ENCODE measurements around the gene ATP6V0C. TPM values are rescaled to one million over a fixed set of nuclear protein-coding genes. Genes with fewer than 3 reads are reported as not detected.
A peak's percentile ranks its signal among the peaks of the same experiment; 100 is the strongest.

The ATP6V0C gene
- total and polyA plus RNA-seq, 2 of the 8 experiments (the other 6 are each of a cell fraction or from before 2014, with no cell fraction given) = 125 to 176 TPM

GRCh38 chr16:2531371-2531695 lies 17.6 kb downstream of the ATP6V0C start, which contains the start of gene CEMP1:
TSS of gene CEMP1 (minus strand) at chr16:2531408. CDS start at chr16:2531073, 335 bp downstream.
- Histone ChIP-seq H3K18ac (ENCODE audit: extremely low read depth, low read length) (peak within 1 kb of the TSS; percentile 91), H3K9me3 (ENCODE audit: insufficient read depth in 2 of 2, low read depth in 1 of 2, low read length in 1 of 2) (no peaks in the 10 kb centered on the region), H2BK120ac (replicated peaks; ENCODE audit: low read depth, low read length) (no peak within 1 kb of the TSS), H3K9ac (replicated peaks in 1 of 4; ENCODE audit: extremely low read depth in 1 of 4, low read depth in 3 of 4, low read length in 3 of 4) (peak within 1 kb of the TSS in 3 of 4 experiments; percentile 52 to 62 (median 57); a peak in 6 of 7 replicates), H3K79me1 (ENCODE audit: low read depth, low read length) (no peaks in the 10 kb centered on the region), H3K23ac (ENCODE audit: insufficient read length) (no peak within 1 kb of the TSS), H2BK20ac (ENCODE audit: low read length) (no peak within 1 kb of the TSS), H4K8ac (ENCODE audit: extremely low read depth, insufficient read depth, low read length) (peak within 1 kb of the TSS; percentile 80), H2AFZ (ENCODE audit: low read length) (no peak within 1 kb of the TSS), H4K91ac (replicated peaks; ENCODE audit: insufficient read length, low read length) (peak within 1 kb of the TSS; percentile 84), H3K4me1 (replicated peaks in 1 of 4; ENCODE audit: control insufficient read depth in 3 of 4, insufficient read depth in 4 of 4, low read length in 3 of 4) (peaks cover 0 to 9% (median 7%) of the 10 kb centered on the region in 4 experiments; a peak in 4 of 7 replicates), H3K79me2 (ENCODE audit: control insufficient read depth in 1 of 2, insufficient read depth in 2 of 2, low read length in 2 of 2) (no peaks in the 10 kb centered on the region), H3K56ac (replicated peaks; ENCODE audit: insufficient read length, low read depth, low read length) (peak within 1 kb of the TSS; percentile 84), H2BK12ac (ENCODE audit: low read depth, low read length) (0 out of 2 replicates have a peak within 1 kb of the TSS, but pooled peaks have one; percentile 75), H2AK5ac (ENCODE audit: low read depth, low read length) (no peak within 1 kb of the TSS), H3K14ac (ENCODE audit: insufficient read length) (no peak within 1 kb of the TSS), H4K20me1 (replicated peaks in 1 of 2; ENCODE audit: control insufficient read depth in 1 of 2, insufficient read depth in 2 of 2, low read length in 2 of 2) (peaks cover 0 to 17% of the 10 kb centered on the region in 2 experiments), H4K5ac (ENCODE audit: insufficient read length, low read depth, low read length) (peak within 1 kb of the TSS; percentile 70), H3K4ac (replicated peaks; ENCODE audit: insufficient read length, low read depth, low read length) (no peak within 1 kb of the TSS), H2BK15ac (ENCODE audit: low read length) (no peak within 1 kb of the TSS), H3K23me2 (ENCODE audit: low read depth, low read length) (peaks cover 14% of the 10 kb centered on the region), H2BK5ac (ENCODE audit: low read depth, low read length) (peak within 1 kb of the TSS; percentile 91), H3K4me2 (ENCODE audit: insufficient read depth in 1 of 2, low read depth in 2 of 2, low read length in 2 of 2) (peak within 1 kb of the TSS; percentile 88 to 93), H3K4me3 (ENCODE audit: extremely low read depth in 1 of 4, insufficient read depth in 2 of 4, low read depth in 3 of 4, low read length in 4 of 4) (peak within 1 kb of the TSS; percentile 63 to 76 (median 72)), H3K36me3 (ENCODE audit: control insufficient read depth in 2 of 4, insufficient read depth in 4 of 4, low read length in 3 of 4) (peaks cover 3 to 20% (median 5%) of the 10 kb centered on the region in 4 experiments; a peak in 6 of 8 replicates), H3K27ac (ENCODE audit: low read depth, low read length) (peak within 1 kb of the TSS; percentile 46; the same call in 1 of the 2 replicates), H3K27me3 (replicated peaks in 1 of 4; ENCODE audit: control insufficient read depth in 3 of 4, extremely low read depth in 1 of 4, insufficient read depth in 3 of 4, low read length in 3 of 4) (no peaks in the 10 kb centered on the region)
- DNase-seq (ENCODE audit: low read depth in 1 of 2, low spot score in 2 of 2) (no peak), FAIRE-seq (no peak)
- TF ChIP-seq KDM5A (IDR thresholded peaks at IDR 0.05; ENCODE audit: low read length) = no peak
- ChIA-PET POLR2A (ENCODE audit: partially characterized antibody) (interaction anchor here (0.6 to 5.6 kb wide), 13 partner anchors 10 to 479 kb away, joined by 3 to 108 read pairs (median 4); partner anchors contain the start of genes AMDHD2, ATP6V0C, ECI1 and TBC1D24), CTCF (ENCODE audit: partially characterized antibody) (interaction anchor here (0.6 to 0.7 kb wide), 2 partner anchors 11 to 13 kb away, joined by 3 to 5 read pairs; no protein-coding TSS in a partner anchor)
- 6% methylated on average over 11 of the region's 11 CpGs; no CpG with 5 or more reads in 1 of the 2 experiments for WGBS, 2 experiments (ENCODE audit: extremely low coverage in 1 of 2, insufficient coverage in 1 of 2, insufficient read length in 1 of 2, insufficient replicate concordance in 2 of 2, low coverage in 1 of 2, low lambda C conversion rate in 2 of 2, missing lambda C conversion rate in 1 of 2)

Measured in H1 (cell line).